CD4-positive, alpha-beta T cell treated with Interleukin-6 for 4 hours (primary cell): ENCODE data around the gene TBC1D3I.

Experiments
- DNase-seq: peaks from one replicate; pipeline ENCODE4 v3.0.0-alpha.2; 2020; ENCODE audit warnings: mixed read lengths

TBC1D3I gene

GRCh38 chr17:36205637-36206485, 58.5 kb downstream of the TBC1D3I start:
- DNase-seq, result no peak

GRCh38 chr17:36204724-36205500, 59.5 kb downstream of the TBC1D3I start:
- no peak for DNase-seq
